IgD-negative memory B cell (primary cell): Measurements from ENCODE around the gene ZNF335. TPM values are rescaled to one million over a fixed set of nuclear protein-coding genes. Genes with fewer than 3 reads are reported as not detected.
"Not testable (repeated sequence)": the region's sequence is repeated elsewhere in the genome, so short reads cannot be mapped to it uniquely, and the experiment has no call there.

ENCODE experiments used
- H3K27ac Mint-ChIP-seq, 3 donors: one replicate each; pipeline ENCODE4 v1.8.0; 2020 to 2022; ENCODE audit warnings: mild to moderate bottlenecking in 3 of 3, mixed read lengths in 3 of 3, moderate library complexity in 1 of 3
- H3K27me3 Mint-ChIP-seq: one replicate; pipeline ENCODE4 v1.8.0; 2021; ENCODE audit warnings: mixed read lengths
- H3K36me3 Mint-ChIP-seq: one replicate; pipeline ENCODE4 v1.8.0; 2020; ENCODE audit warnings: mild to moderate bottlenecking, mixed read lengths
- H3K4me1 Mint-ChIP-seq, 3 donors: one replicate each; pipeline ENCODE4 v1.8.0; 2020 to 2022; ENCODE audit warnings: mixed read lengths in 3 of 3, mild to moderate bottlenecking in 1 of 3
- H3K4me3 Mint-ChIP-seq, 4 donors: one replicate each; pipeline ENCODE4 v1.8.0; 2020 to 2022; ENCODE audit warnings: mild to moderate bottlenecking in 4 of 4, mixed read lengths in 4 of 4, moderate library complexity in 3 of 4
- H3K9me3 Mint-ChIP-seq, 3 donors: one replicate each; pipeline ENCODE4 v1.8.0; 2020 to 2021; ENCODE audit warnings: mixed read lengths in 3 of 3, mild to moderate bottlenecking in 1 of 3
- polyA plus RNA-seq: library from polyadenylated mRNA; unstranded; fragments of 300-500 nt; fragmentation: Illumina TruSeq; gene quantifications from one replicate; pipeline ENCODE4 v1.2.3, GENCODE V29; 2021

Gene ZNF335
- polyA plus RNA-seq, 1 donor from 2014 or later, result 15.1 TPM

GRCh38 chr20:45934046-45934585 is 37.9 kb downstream of the ZNF335 start:
- no peaks in the 10 kb centered on the region for H3K9me3 Mint-ChIP-seq
- H3K4me3 Mint-ChIP-seq, result peak overlapping the region; percentile 94 to 100 (median 98)
- no peaks in the 10 kb centered on the region for H3K27me3 Mint-ChIP-seq
- H3K36me3 Mint-ChIP-seq, result peaks cover 6% of the 10 kb centered on the region
- peak overlapping the region; percentile 95 to 99 (median 96) for H3K27ac Mint-ChIP-seq
- peaks cover 11 to 19% (median 12%) of the 10 kb centered on the region in 3 donors for H3K4me1 Mint-ChIP-seq

- Mint-ChIP-seq H3K36me3 (peaks cover 5% of the 10 kb centered on the region), H3K4me3 (peak overlapping the region; percentile 94 to 100 (median 98)), H3K4me1 (peaks cover 11 to 18% (median 12%) of the 10 kb centered on the region in 3 donors), H3K9me3 (no peaks in the 10 kb centered on the region), H3K27me3 (no peaks in the 10 kb centered on the region), H3K27ac (peak overlapping the region; percentile 95 to 99 (median 96))
Measured at GRCh38 chr20:45933266-45934045, 38.5 kb downstream of the ZNF335 start.

- H3K4me3 Mint-ChIP-seq, result peak overlapping the region in 1 of 4 donors; percentile 40
- H3K27ac Mint-ChIP-seq, result peak overlapping the region in 1 of 3 donors; percentile 42
- H3K9me3 Mint-ChIP-seq, H3K27me3 Mint-ChIP-seq, H3K36me3 Mint-ChIP-seq: not testable (repeated sequence)
- peaks cover 11 to 13% (median 12%) of the 10 kb centered on the region in 3 donors for H3K4me1 Mint-ChIP-seq
Measured at GRCh38 chr20:45931680-45932079, 40.3 kb downstream of the ZNF335 start.

GRCh38 chr20:45927071-45927878 is 44.7 kb downstream of the ZNF335 start:
- no peak overlapping the region for H3K4me3 Mint-ChIP-seq
- no peaks in the 10 kb centered on the region for H3K9me3 Mint-ChIP-seq
- no peaks in the 10 kb centered on the region for H3K27me3 Mint-ChIP-seq
- no peaks in the 10 kb centered on the region for H3K36me3 Mint-ChIP-seq
- peak overlapping the region in 1 of 3 donors; percentile 29 for H3K27ac Mint-ChIP-seq
- peaks cover 0 to 5% (median 1%) of the 10 kb centered on the region in 3 donors for H3K4me1 Mint-ChIP-seq

- Mint-ChIP-seq H3K36me3 (no peaks in the 10 kb centered on the region), H3K27ac (no peak overlapping the region), H3K4me1 (peaks cover 0 to 2% (median 0%) of the 10 kb centered on the region in 3 donors), H3K27me3 (no peaks in the 10 kb centered on the region), H3K4me3 (no peak overlapping the region), H3K9me3 (no peaks in the 10 kb centered on the region)
Measured at GRCh38 chr20:45926731-45927070, 45.3 kb downstream of the ZNF335 start.

GRCh38 chr20:45925821-45926506 is 46.0 kb downstream of the ZNF335 start:
- no peak overlapping the region for H3K27ac Mint-ChIP-seq

GRCh38 chr20:45924391-45925261 is 47.4 kb downstream of the ZNF335 start:
- H3K27ac Mint-ChIP-seq, result no peak overlapping the region
- peaks cover 0 to 2% (median 0%) of the 10 kb centered on the region in 3 donors for H3K4me1 Mint-ChIP-seq
- H3K4me3 Mint-ChIP-seq, result no peak overlapping the region
- peaks cover 1% of the 10 kb centered on the region for H3K27me3 Mint-ChIP-seq
- H3K36me3 Mint-ChIP-seq, result no peaks in the 10 kb centered on the region
- H3K9me3 Mint-ChIP-seq, result no peaks in the 10 kb centered on the region

More at GRCh38 chr20:45925821-45926506, 46.0 kb downstream of the ZNF335 start:
- Mint-ChIP-seq H3K36me3 (no peaks in the 10 kb centered on the region), H3K4me3 (no peak overlapping the region), H3K27me3 (peaks cover 1% of the 10 kb centered on the region), H3K4me1 (peaks cover 0 to 2% (median 0%) of the 10 kb centered on the region in 3 donors), H3K9me3 (no peaks in the 10 kb centered on the region)

GRCh38 chr20:45921337-45922189 is 50.4 kb downstream of the ZNF335 start:
- H3K4me3 Mint-ChIP-seq, result peak overlapping the region in 1 of 4 donors; percentile 35
- H3K9me3 Mint-ChIP-seq, result no peaks in the 10 kb centered on the region
- H3K27ac Mint-ChIP-seq, result peak overlapping the region in 1 of 3 donors; percentile 11
- H3K27me3 Mint-ChIP-seq, result peaks cover 3% of the 10 kb centered on the region
- H3K36me3 Mint-ChIP-seq, result no peaks in the 10 kb centered on the region
- peaks cover 0 to 1% (median 0%) of the 10 kb centered on the region in 3 donors for H3K4me1 Mint-ChIP-seq

- H3K27me3 Mint-ChIP-seq, result peaks cover 7% of the 10 kb centered on the region
- H3K36me3 Mint-ChIP-seq, result no peaks in the 10 kb centered on the region
- H3K9me3 Mint-ChIP-seq, result no peaks in the 10 kb centered on the region
- H3K27ac Mint-ChIP-seq, result peak overlapping the region in 1 of 3 donors; percentile 59
- peaks cover 0 to 1% (median 0%) of the 10 kb centered on the region in 3 donors for H3K4me1 Mint-ChIP-seq
- no peak overlapping the region for H3K4me3 Mint-ChIP-seq
Measured at GRCh38 chr20:45920462-45921336, 51.3 kb downstream of the ZNF335 start.

GRCh38 chr20:45919542-45920399 is 52.2 kb downstream of the ZNF335 start:
- Mint-ChIP-seq H3K4me1 (no peaks in the 10 kb centered on the region), H3K4me3 (no peak overlapping the region), H3K36me3 (no peaks in the 10 kb centered on the region), H3K27me3 (peaks cover 7% of the 10 kb centered on the region), H3K9me3 (no peaks in the 10 kb centered on the region), H3K27ac (peak overlapping the region in 1 of 3 donors; percentile 59)

GRCh38 chr20:45918779-45919537 is 53.0 kb downstream of the ZNF335 start:
- Mint-ChIP-seq H3K4me1 (no peaks in the 10 kb centered on the region), H3K27me3 (peaks cover 7% of the 10 kb centered on the region), H3K27ac (peak overlapping the region in 1 of 3 donors; percentile 27), H3K36me3 (no peaks in the 10 kb centered on the region), H3K9me3 (no peaks in the 10 kb centered on the region), H3K4me3 (no peak overlapping the region)
